Sigmoid colon (tissue), 7 donors: ENCODE measurements around the gene CHCHD6. TPM values are rescaled to one million over a fixed set of nuclear protein-coding genes. Genes with fewer than 3 reads are reported as not detected.
A peak's percentile ranks its signal among the peaks of the same experiment; 100 is the strongest.

ENCODE experiments used
- DNase-seq: peaks from one replicate; pipeline ENCODE4 v3.0.0-alpha.2; 2019
- H3K27ac ChIP-seq, 4 donors: fragments of 200-600 bp; sonication (generic); one replicate each; pipeline ENCODE4 v1.5.1; 2016 to 2019; ENCODE audit warnings: mild to moderate bottlenecking in 1 of 4
- H3K27me3 ChIP-seq, 3 donors: fragments of 200-600 bp; sonication (generic); one replicate each; pipeline ENCODE4 v1.5.1; 2019; ENCODE audit warnings: mild to moderate bottlenecking in 1 of 3
- H3K36me3 ChIP-seq, 4 donors: fragments of 200-600 bp; sonication (generic); one replicate each; pipeline ENCODE4 v1.5.1; 2016 to 2019
- H3K4me1 ChIP-seq, 4 donors: fragments of 200-600 bp; sonication (generic); one replicate each; pipeline ENCODE4 v1.5.1; 2017 to 2019
- H3K4me3 ChIP-seq, 4 donors: fragments of 200-600 bp; sonication (generic); one replicate each; pipeline ENCODE4 v1.5.1; 2017 to 2019; ENCODE audit warnings: mild to moderate bottlenecking in 2 of 4, moderate library complexity in 1 of 4
- H3K9me3 ChIP-seq, 4 donors: fragments of 200-600 bp in 3 of 4; sonication (generic) in 3 of 4; one replicate each; pipeline versions ENCODE4 v1.5.1 to v1.6.1; 2013 to 2019
- CTCF ChIP-seq, 4 experiments: fragments of 450-650 bp in 3 of 4; fragments of 200-600 bp in 1 of 4; IDR thresholded peaks; one replicate each; pipeline ENCODE4 v1.5.1; 2016 to 2019; ENCODE audit warnings: antibody characterized with exemption in 4 of 4, mild to moderate bottlenecking in 3 of 4, moderate library complexity in 2 of 4
- EP300 ChIP-seq, 4 donors: sonication (generic); formaldehyde crosslinking; IDR thresholded peaks; one replicate each; pipeline ENCODE4 v1.6.1; 2017; ENCODE audit warnings: antibody characterized with exemption in 4 of 4
- POLR2A ChIP-seq, 2 donors: fragments of 450-650 bp; IDR thresholded peaks; one replicate each; pipeline ENCODE4 v1.6.1; 2016; ENCODE audit warnings: antibody characterized with exemption in 2 of 2, mild to moderate bottlenecking in 2 of 2, moderate library complexity in 2 of 2
- POLR2AphosphoS5 ChIP-seq, 4 donors: sonication (generic); formaldehyde crosslinking; IDR thresholded peaks; one replicate each; pipeline ENCODE4 v1.6.1; 2017; ENCODE audit warnings: antibody characterized with exemption in 4 of 4
- WGBS, 2 donors: extraction: QIAGEN DNeasy Blood & Tissue Kit; methylation state at CpG; one replicate each; pipeline ENCODE4 v1.1.7; 2013; 5-methylcytosine and 5-hydroxymethylcytosine counted together
- intact Hi-C: fragments of 100-400 bp; cut with DNase I; formaldehyde crosslinking; loops from one replicate; pipeline ENCODE4 v1.15.1; 2023
- polyA plus RNA-seq, 3 donors: library from polyadenylated mRNA; stranded (reverse); fragments of 200-250 nt; gene quantifications; one replicate each; pipeline ENCODE4 v1.2.3, GENCODE V29; 2013
- total RNA-seq, 4 donors: library from RNA; depleted of rRNA; stranded (reverse); fragments of >200 nt; gene quantifications; one replicate each; pipeline ENCODE4 v1.1.0, GENCODE V29; 2016
- donor health status: healthy with polysubstance abuse.
- donor health status: Bipolar disorder and iron deficiency.
- donor health status: healthy.

The CHCHD6 gene
- total and polyA plus RNA-seq, 7 donors, result 8.0 to 20.9 (median 14.4) TPM

GRCh38 chr3:126952261-126952982 is 248.4 kb downstream of the CHCHD6 start:
- Histone ChIP-seq H3K27me3 (no peaks in the 10 kb centered on the region), H3K4me3 (no peak overlapping the region), H3K27ac (no peak overlapping the region), H3K9me3 (no peaks in the 10 kb centered on the region), H3K36me3 (peaks cover 0 to 3% (median 0%) of the 10 kb centered on the region in 4 donors), H3K4me1 (no peaks in the 10 kb centered on the region)
- TF ChIP-seq EP300 (IDR thresholded peaks at IDR 0.05) (no peak), POLR2AphosphoS5 (IDR thresholded peaks at IDR 0.05) (no peak), CTCF (IDR thresholded peaks at IDR 0.05) (no peak), POLR2A (IDR thresholded peaks at IDR 0.05) (no peak)
- DNase-seq, result peak; percentile 42
- intact Hi-C loops, result no loop called here
- 91 to 95% methylated on average over 10 of the region's 10 CpGs for WGBS, 2 donors

- H3K4me1 ChIP-seq, result no peaks in the 10 kb centered on the region
- 94 to 95% methylated on average over 12 of the region's 12 CpGs for WGBS, 2 donors
- H3K36me3 ChIP-seq, result peaks cover 0 to 3% (median 0%) of the 10 kb centered on the region in 4 donors
- TF ChIP-seq EP300 (IDR thresholded peaks at IDR 0.05) (no peak), POLR2AphosphoS5 (IDR thresholded peaks at IDR 0.05) (no peak), POLR2A (IDR thresholded peaks at IDR 0.05) (no peak), CTCF (IDR thresholded peaks at IDR 0.05) (no peak)
- intact Hi-C loops, result no loop called here
- no peak overlapping the region for H3K4me3 ChIP-seq
- H3K27me3 ChIP-seq, result no peaks in the 10 kb centered on the region
- peak; percentile 47 for DNase-seq
- H3K9me3 ChIP-seq, result no peaks in the 10 kb centered on the region
- H3K27ac ChIP-seq, result no peak overlapping the region
Observed at GRCh38 chr3:126952983-126953660, 249.1 kb downstream of the CHCHD6 start.

GRCh38 chr3:126954141-126954842 is 250.3 kb downstream of the CHCHD6 start:
- H3K27ac ChIP-seq, result no peak overlapping the region
- no peaks in the 10 kb centered on the region for H3K4me1 ChIP-seq
- no peak for TF ChIP-seq POLR2AphosphoS5 (IDR thresholded peaks at IDR 0.05)
- TF ChIP-seq CTCF (IDR thresholded peaks at IDR 0.05), result no peak
- no peak for TF ChIP-seq POLR2A (IDR thresholded peaks at IDR 0.05)
- TF ChIP-seq EP300 (IDR thresholded peaks at IDR 0.05), result no peak
- intact Hi-C loops, result no loop called here
- no peaks in the 10 kb centered on the region for H3K36me3 ChIP-seq
- no peaks in the 10 kb centered on the region for H3K9me3 ChIP-seq
- DNase-seq, result peak; percentile 42
- no peaks in the 10 kb centered on the region for H3K27me3 ChIP-seq
- 84 to 91% methylated on average over 10 of the region's 10 CpGs for WGBS, 2 donors
- H3K4me3 ChIP-seq, result no peak overlapping the region

- intact Hi-C loops, result no loop called here
- H3K9me3 ChIP-seq, result no peaks in the 10 kb centered on the region
- DNase-seq, result peak; percentile 50
- H3K4me1 ChIP-seq, result no peaks in the 10 kb centered on the region
- no peak overlapping the region for H3K27ac ChIP-seq
- H3K36me3 ChIP-seq, result no peaks in the 10 kb centered on the region
- WGBS, 2 donors, result 82 to 92% methylated on average over 15 of the region's 15 CpGs
- TF ChIP-seq POLR2AphosphoS5 (IDR thresholded peaks at IDR 0.05) (no peak), CTCF (IDR thresholded peaks at IDR 0.05) (no peak), EP300 (IDR thresholded peaks at IDR 0.05) (no peak), POLR2A (IDR thresholded peaks at IDR 0.05) (no peak)
- no peak overlapping the region for H3K4me3 ChIP-seq
- H3K27me3 ChIP-seq, result no peaks in the 10 kb centered on the region
Observed at GRCh38 chr3:126955004-126955790, 251.2 kb downstream of the CHCHD6 start.
